ENCODE data around the gene R3HCC1L. TPM values are rescaled to one million over a fixed set of nuclear protein-coding genes. Genes with fewer than 3 reads are reported as not detected.

Gene R3HCC1L
- total RNA-seq (2014; rRNA removed; shearing (Covaris generic)): 8.8 and 10.9 TPM in 2 replicates
- 8.3 and 11.0 TPM in 2 replicates for polyA plus RNA-seq (2014; cell fraction: nucleus; rRNA removed)

GRCh38 chr10:98134431-98135221 lies at the start of gene R3HCC1L:
TSS of gene R3HCC1L (plus strand) at chr10:98134657. CDS start at chr10:98208115, 73,458 bp downstream.
- DNase-seq (ENCODE audit: extremely low read depth, low read depth): peak; percentile 83

GRCh38 chr10:98085238-98085637 lies 49.2 kb upstream of the R3HCC1L start:
- no peak for DNase-seq (ENCODE audit: extremely low read depth, low read depth)

- no peak for DNase-seq (ENCODE audit: extremely low read depth, low read depth)
Observed at GRCh38 chr10:98086837-98087708, 47.4 kb upstream of the R3HCC1L start.

- DNase-seq (ENCODE audit: extremely low read depth, low read depth): no peak
Observed at GRCh38 chr10:98088186-98088971, 46.1 kb upstream of the R3HCC1L start.

GRCh38 chr10:98090822-98091221 lies 43.6 kb upstream of the R3HCC1L start:
- DNase-seq (ENCODE audit: extremely low read depth, low read depth): no peak

- no peak for DNase-seq (ENCODE audit: extremely low read depth, low read depth)
Observed at GRCh38 chr10:98096316-98096715, 38.1 kb upstream of the R3HCC1L start.

- no peak for DNase-seq (ENCODE audit: extremely low read depth, low read depth)
Observed at GRCh38 chr10:98096731-98097130, 37.7 kb upstream of the R3HCC1L start.

- no peak for DNase-seq (ENCODE audit: extremely low read depth, low read depth)
Observed at GRCh38 chr10:98097175-98097574, 37.3 kb upstream of the R3HCC1L start.

GRCh38 chr10:98097616-98098015 lies 36.8 kb upstream of the R3HCC1L start:
- DNase-seq (ENCODE audit: extremely low read depth, low read depth): no peak

GRCh38 chr10:98098247-98098646 lies 36.2 kb upstream of the R3HCC1L start:
- no peak for DNase-seq (ENCODE audit: extremely low read depth, low read depth)

- no peak for DNase-seq (ENCODE audit: extremely low read depth, low read depth)
Observed at GRCh38 chr10:98100476-98100875, 34.0 kb upstream of the R3HCC1L start.

- no peak for DNase-seq (ENCODE audit: extremely low read depth, low read depth)
Observed at GRCh38 chr10:98101366-98101765, 33.1 kb upstream of the R3HCC1L start.

GRCh38 chr10:98104125-98104524 lies 30.3 kb upstream of the R3HCC1L start:
- no peak for DNase-seq (ENCODE audit: extremely low read depth, low read depth)

GRCh38 chr10:98106531-98106930 lies 27.9 kb upstream of the R3HCC1L start:
- no peak for DNase-seq (ENCODE audit: extremely low read depth, low read depth)

- no peak for DNase-seq (ENCODE audit: extremely low read depth, low read depth)
Observed at GRCh38 chr10:98107644-98108430, 26.6 kb upstream of the R3HCC1L start.

- DNase-seq (ENCODE audit: extremely low read depth, low read depth): no peak
Observed at GRCh38 chr10:98110356-98110755, 24.1 kb upstream of the R3HCC1L start.

GRCh38 chr10:98115031-98115787 lies 19.2 kb upstream of the R3HCC1L start:
- no peak for DNase-seq (ENCODE audit: extremely low read depth, low read depth)

- no peak for DNase-seq (ENCODE audit: extremely low read depth, low read depth)
Observed at GRCh38 chr10:98119891-98120290, 14.6 kb upstream of the R3HCC1L start.

GRCh38 chr10:98125940-98126631 lies 8.4 kb upstream of the R3HCC1L start:
- DNase-seq (ENCODE audit: extremely low read depth, low read depth): no peak

Data from NCI-H460 (cell line).